HG02571 (cell line): ENCODE data around the gene ARHGAP1.

Experiments
- ATAC-seq: cut with Tn5 transposase; IDR thresholded peaks from one replicate; pipeline ENCODE4 v1.9.1; 2021; ENCODE audit warnings: mild to moderate bottlenecking, moderate library complexity; ENCODE audit not compliant: unreplicated experiment

The ARHGAP1 gene

DNA sequence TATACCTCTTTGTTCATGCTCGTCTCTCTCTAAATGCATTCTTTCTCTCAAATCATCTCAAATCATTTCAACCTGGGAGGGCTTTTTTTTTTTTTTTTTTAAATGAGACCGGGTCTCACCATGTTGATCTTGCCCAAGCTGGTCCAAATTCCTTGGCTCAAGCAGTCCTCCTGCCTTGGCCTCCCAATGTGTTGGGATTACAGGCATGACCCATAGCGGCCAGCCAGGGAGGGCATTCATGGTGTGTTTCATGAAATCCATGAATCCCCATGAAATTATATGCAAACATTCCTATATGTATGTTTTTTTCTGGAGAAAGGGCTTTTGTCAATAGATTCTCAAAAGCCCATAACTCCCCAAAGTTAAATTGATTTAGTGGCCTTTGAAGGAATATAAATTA lies 56.9 kb downstream of the ARHGAP1 start:
- no peak for ATAC-seq

GRCh38 chr11:46642627-46643335 lies 57.6 kb downstream of the ARHGAP1 start:
- no peak for ATAC-seq

DNA sequence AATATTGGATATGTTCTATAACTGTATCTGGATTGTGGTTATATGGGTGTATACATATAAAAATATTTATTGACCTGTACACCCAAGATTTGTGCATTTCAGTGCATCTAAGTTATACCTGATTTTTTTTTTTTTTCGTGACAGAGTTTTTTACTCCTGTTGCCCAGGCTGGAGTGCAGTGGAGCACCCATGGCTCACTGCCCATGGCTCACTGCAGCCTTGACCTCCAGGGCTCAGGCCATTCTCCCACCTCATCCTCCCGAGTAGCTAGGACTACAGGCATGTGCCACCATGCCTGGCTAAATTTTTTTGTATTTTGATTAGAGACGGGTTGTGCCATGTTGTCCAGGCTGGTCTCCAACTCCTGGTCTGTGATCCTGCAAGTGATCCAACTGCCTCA lies 58.8 kb downstream of the ARHGAP1 start:
- no peak for ATAC-seq

GRCh38 chr11:46640036-46640788 lies 60.2 kb downstream of the ARHGAP1 start:
- ATAC-seq = no peak

DNA sequence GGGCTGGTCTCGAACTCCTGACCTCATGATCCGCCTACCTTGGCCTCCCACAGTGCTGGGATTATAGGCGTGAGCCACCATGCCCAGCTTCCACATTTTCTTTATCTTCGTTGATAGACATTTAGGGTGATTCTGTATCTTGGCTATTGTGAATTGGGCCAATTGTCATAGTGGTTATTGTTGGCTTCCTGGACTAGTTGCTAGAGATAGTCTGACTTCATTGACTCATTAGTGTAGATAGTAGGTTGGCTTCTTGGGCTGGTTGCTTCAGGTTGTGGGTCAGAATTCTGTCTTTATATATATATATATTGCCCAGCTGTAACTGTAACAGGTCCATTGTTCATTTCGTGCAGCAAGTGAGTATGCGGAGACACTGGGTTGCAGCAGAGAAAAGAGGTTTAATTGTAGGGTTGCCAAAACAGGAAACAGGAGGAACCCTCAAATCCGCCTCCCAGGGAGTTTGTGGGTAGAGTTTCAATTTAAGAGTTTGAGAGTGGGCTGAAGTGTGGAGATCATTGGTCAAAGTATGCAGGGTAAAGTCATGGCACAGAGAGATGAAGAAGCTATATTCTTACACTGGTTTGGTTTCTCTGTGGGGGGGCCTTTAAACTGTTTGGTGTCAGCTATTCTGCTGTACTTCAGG lies 61.1 kb downstream of the ARHGAP1 start:
- no peak for ATAC-seq

- no peak for ATAC-seq
Measured at GRCh38 chr11:46637546-46637945, 62.9 kb downstream of the ARHGAP1 start.

GRCh38 chr11:46635557-46636139 lies 64.8 kb downstream of the ARHGAP1 start:
- no peak for ATAC-seq

- no peak for ATAC-seq
Measured at GRCh38 chr11:46633291-46634217, 66.9 kb downstream of the ARHGAP1 start.

DNA sequence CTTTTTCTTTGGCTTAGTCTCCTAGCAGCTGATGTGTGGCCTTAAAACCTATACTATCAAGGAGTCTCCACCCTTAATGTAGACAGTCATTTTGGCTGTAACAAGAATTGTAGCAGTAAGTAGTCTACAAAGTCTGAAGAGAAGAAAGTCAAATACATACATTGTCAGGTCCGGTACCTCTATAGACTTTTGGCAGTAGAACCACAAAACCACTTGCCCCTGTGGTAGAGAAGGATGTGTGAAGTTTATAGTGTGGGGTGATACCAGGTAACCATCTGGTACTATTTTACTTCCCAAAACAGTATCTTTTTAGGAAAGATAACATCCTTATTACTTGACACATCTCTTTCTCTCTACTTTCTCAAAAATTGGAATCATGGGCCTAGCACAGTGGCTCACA lies 67.9 kb downstream of the ARHGAP1 start:
- no peak for ATAC-seq

DNA sequence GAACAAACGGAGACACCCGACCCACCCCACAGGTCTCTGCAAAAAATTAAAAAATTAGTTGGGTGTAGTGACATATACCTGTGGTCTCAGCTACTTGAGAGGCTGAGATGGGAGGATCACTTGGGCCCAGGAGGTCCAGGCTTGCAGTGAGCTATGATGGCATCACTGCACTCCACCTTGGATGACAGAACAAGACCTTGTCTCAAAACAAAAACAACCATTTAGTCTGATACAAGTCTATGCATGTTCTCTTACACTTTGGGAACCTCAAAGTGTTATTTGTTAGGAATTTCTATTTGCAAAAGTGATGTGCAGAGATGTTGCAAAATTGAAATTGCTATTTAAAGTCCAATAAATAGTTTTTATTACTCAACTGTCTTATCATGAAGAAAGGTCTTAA lies 68.7 kb downstream of the ARHGAP1 start:
- no peak for ATAC-seq

DNA sequence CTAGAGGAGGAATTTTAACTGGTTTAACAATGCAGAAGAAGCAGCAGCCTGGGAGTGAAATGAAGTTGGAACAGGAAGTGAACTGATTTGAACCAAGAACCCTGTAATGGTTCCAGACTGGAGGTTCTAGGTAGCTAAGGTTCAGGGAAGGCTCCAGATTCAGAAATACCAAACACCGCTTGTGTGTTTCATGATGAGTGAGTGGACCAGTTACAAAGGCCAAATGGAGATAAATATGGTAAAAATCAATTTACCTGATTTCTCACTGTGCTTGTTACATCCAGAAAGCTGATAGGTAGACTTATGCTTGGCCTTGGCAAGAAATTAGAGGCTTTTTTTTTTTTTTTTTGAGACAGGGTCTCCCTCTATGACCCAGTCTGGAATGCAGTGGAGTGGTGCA lies 70.2 kb downstream of the ARHGAP1 start:
- no peak for ATAC-seq

DNA sequence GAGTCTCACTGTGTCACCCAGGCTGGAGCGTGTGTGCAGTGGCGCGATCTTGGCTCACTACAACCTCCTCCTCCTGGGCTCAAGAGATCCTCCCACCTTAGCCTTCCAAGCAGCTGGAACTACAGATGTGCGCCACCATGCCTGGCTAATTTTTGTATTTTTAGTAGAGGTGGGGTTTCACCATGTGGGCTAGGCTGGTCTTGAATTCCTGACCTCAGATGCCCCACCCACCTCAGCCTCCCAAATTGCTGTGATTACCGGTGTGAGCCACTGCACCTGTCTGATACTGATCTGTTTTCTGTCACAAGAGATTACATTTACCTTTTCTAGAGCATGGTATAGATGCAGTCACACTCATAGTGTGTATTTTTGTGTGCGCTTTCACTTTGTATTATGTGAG lies 71.5 kb downstream of the ARHGAP1 start:
- ATAC-seq = no peak
